Kidney capillary endothelial cell (primary cell): ENCODE measurements around the gene RGS19.

Experiments
- DNase-seq: peaks from one replicate; pipeline ENCODE4 v3.0.0-alpha.2; 2018; ENCODE audit warnings: low spot score

The RGS19 gene

DNA sequence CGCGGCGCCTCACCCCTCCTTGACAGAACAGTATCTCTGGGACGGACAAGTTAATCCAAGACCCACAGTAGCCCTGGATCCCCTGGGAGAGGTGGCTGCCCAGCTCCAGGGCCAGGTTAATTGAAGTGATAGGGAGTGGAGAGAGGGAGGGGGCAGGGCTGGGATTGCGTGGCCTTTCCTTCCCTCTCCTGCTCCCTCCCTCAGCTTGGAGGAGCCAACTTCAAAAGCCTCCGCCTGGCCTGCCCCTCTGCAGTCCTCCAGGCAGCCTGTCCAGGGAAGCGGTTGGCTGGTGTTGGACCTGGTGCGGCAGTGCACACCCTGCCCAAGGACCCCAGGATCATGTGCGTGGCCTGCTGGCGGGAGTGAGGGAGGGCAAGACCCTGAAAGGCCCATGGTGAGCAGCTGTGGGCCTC is 43.4 kb downstream of the RGS19 start, which contains the start of gene C20orf204:
C20orf204 (plus strand) TSS at position 250 of the 413 bp plus-strand sequence; CDS start at position 392, 142 bp downstream.
- no peak for DNase-seq

GRCh38 chr20:64035066-64035932 is 44.0 kb downstream of the RGS19 start:
- no peak for DNase-seq

DNA sequence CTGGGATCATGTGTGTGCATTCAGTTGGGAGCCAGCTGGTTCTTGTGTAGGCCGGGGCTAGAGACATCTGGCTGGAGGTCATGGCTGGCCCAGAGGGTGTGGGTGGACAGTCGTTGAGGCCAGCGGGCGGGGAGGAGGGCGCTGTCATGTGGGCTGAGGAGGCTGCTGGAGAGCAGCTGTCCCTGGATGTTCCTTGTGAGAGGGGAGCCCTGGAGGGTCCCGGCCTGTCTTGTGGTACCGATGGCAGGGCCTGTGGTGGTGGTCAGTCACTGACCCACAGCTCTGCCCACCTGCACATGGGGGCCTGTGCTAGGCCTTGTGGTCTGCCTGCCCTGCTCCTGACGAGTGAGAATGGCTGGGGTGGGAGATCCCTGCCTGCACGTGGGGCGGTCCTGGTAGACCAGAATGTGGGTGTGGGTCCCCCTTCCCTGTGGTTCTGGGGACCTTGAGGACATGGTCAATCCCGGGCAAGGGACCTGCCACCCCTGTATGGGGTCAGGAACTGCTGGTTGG is 45.3 kb downstream of the RGS19 start:
- DNase-seq, result no peak

DNA sequence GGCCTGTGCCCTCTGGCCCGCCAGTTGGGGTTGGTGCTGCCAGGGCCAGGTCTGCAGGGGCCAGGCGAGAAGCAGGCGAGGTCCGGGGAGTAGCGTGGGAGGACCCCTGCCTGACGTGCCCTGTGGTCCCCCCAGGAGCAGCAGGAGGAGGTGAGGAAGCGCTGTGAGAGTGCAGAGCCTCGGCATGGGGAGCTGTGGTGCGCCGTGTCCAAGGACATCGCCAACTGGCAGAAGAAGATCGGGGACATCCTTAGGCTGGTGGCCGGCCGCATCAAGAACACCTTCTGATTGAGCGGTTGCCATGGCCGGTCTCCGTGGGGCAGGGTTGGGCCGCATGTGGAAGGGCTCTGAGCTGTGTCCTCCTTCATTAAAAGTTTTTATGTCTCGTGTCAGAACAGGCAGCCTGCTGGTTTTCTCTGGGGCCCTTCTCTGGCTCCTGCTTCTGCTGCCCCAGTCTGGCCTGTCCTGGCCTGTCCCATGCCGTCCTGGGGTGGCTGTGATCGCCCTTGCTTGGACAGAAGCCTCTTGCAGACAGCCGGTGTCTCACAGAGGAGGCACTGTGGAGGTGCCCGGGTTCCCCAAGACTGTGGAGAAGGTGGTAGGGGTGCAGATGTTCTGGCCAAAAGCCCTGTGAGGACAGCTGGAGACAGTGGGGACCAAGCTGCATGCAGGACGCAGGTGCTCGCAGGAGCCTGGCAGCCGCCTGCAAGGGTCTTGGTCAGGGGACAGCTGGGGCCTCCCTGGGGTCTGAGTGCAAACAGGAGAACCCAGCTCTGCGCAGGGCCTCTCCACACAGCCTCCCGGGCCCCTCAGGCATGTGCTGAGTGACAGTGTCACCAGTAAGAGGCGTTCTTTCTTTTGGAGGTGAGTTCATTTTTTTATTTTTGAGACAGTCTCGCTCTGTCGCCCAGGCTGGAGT is 46.4 kb downstream of the RGS19 start:
- no peak for DNase-seq

DNA sequence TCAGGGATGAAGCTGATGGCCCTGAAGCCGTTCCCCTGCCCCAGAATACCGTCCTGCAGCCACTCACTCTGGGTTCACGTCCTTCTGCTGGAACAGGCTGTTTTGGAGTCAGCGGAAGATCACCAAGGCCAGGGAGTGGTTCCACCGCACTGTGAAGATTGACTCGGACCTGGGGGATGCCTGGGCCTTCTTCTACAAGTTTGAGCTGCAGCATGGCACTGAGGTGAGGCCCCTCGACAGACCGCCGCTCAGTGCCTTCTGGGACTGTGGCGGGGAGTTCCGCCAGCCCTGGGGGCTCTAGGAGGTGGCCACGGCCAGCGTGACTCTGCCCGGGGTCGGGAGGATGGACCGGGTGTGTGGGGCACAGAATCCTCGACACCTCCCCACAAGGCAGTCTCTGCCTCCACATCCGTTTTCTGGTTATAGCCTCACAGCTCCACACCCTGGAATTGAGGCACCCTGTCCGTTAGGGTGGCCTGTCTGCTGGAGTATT is 47.5 kb downstream of the RGS19 start:
- no peak for DNase-seq

DNA sequence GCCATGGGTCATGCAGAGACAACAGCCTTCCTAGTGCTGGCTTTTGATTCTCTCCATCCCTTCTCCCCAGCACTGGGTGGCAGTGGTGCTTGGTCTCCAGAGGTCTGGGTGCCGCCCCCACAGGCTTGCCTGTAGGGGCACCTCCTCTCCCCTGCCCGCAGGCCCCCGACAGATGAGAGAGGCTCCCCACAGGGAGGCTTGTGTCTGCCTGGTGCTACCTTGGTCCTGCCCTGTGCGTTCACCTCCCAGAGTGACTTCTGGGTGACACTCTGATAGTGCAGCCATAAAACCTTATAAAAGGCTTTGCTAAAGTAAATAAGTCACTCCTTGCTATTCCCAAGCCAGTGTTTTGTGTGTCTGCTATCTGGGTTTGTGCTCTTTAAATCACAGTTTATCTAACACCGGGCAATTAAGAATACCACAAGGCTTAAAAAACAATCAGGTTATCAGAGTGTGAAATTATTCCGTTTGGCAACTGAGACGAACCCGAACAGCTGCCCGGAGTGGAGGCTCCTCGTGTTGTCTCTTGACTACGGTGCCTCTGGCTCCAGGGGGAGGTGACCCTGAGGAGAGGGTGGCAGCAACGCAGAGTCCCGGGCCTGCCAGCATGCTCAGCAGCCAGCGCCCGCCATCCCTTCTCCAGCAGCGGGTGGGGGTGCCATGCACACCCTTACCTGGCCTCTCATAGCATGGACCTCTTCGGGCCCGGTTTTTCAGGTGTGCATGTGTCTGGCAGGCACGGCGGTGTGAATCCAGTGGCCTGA is 48.8 kb downstream of the RGS19 start:
- no peak for DNase-seq

DNA sequence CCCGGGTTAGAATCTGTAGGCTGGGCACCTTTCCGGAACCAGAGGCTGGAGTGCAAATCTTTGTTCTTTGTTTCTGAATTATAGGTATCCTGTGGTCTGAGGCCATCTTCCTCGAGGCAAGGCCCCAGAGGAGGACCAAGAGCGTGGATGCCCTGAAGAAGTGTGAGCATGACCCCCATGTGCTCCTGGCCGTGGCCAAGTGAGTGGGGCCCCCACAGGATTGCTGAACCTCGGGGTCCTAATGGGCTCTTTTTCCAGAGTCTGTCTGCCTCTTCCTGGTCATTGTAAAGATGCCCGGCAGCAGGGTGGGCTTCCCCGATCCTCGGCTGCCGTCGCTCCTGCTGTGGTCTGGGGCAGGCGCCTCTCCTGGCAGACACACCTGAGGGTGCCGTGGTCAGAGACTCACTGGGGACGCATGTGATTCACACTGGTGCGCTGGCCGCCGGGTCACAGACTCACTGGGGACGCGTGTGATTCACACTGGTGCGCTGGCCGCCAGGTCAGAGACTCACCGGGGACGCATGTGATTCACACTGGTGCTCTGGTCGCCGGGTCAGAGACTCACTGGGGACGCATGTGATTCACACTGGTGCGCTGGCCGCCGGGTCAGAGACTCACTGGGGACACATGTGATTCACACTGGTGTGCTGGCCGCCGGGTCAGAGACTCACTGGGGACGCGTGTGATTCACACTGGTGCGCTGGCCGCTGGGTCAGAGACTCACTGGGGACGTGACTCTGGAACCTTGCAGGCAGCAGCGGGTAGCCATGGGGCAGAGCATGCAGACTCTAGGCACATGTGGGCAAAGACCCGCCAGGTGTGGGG is 49.8 kb downstream of the RGS19 start:
- no peak for DNase-seq

GRCh38 chr20:64027981-64028685 is 51.2 kb downstream of the RGS19 start:
- DNase-seq, result no peak

DNA sequence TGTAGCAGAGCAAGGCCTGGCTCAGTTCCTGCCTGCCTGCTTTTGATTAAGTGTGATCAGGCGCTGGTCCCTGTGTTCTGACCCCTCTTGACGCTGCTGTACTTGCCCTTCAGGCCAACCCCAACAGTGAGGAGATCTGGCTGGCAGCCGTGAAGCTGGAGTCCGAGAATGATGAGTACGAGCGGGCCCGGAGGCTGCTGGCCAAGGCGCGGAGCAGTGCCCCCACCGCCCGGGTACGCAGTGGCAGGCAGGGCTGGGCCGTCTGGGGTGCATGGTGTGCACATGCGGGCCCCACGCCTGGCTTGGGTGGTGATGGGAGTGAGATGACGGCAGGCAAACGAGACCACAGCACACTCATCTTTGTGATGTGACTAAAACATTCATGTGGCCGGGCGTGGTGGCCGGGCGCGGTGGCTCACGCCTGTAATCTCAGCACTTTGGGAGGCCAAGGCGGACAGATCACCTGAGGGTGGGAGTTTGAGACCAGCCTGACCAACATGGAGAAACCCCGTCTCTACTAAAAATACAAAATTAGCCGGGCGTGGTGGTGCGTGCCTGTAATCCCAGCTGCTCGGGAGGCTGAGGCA is 53.4 kb downstream of the RGS19 start:
- no peak for DNase-seq

GRCh38 chr20:64025101-64025825 is 54.1 kb downstream of the RGS19 start:
- DNase-seq, result no peak

- DNase-seq, result no peak
Measured at GRCh38 chr20:64024141-64024990, 55.0 kb downstream of the RGS19 start.

GRCh38 chr20:64023361-64024140 is 55.8 kb downstream of the RGS19 start:
- DNase-seq, result no peak
